Hippocampal formation (tissue), 2 donors: ENCODE data around the gene POP4.

ENCODE experiments used
- DNase-seq, 2 donors: peaks; one replicate each; lab custom pipeline; 2025; lab: John Stamatoyannopoulos, UW

POP4 gene

GRCh38 chr19:29631450-29631849 is 25.4 kb downstream of the POP4 start:
- no peak for DNase-seq

- no peak for DNase-seq
These were observed 27.9 kb downstream of the POP4 start for GRCh38 chr19:29634002-29634401.

GRCh38 chr19:29634423-29635130 is 28.5 kb downstream of the POP4 start:
- DNase-seq, result no peak

GRCh38 chr19:29635963-29636362 is 29.9 kb downstream of the POP4 start:
- DNase-seq, result no peak

- DNase-seq, result no peak
These were observed 30.7 kb downstream of the POP4 start for GRCh38 chr19:29636553-29637360.

- no peak for DNase-seq
These were observed 33.0 kb downstream of the POP4 start for GRCh38 chr19:29639086-29639485.

- DNase-seq, result no peak
These were observed 34.1 kb downstream of the POP4 start for GRCh38 chr19:29640231-29640630.

GRCh38 chr19:29641597-29641996 is 35.5 kb downstream of the POP4 start:
- no peak for DNase-seq

- no peak for DNase-seq
These were observed 37.4 kb downstream of the POP4 start for GRCh38 chr19:29643361-29643935.

GRCh38 chr19:29644210-29644609 is 38.1 kb downstream of the POP4 start:
- no peak for DNase-seq

- no peak for DNase-seq
These were observed 39.4 kb downstream of the POP4 start for GRCh38 chr19:29645491-29645867.

- DNase-seq, result no peak
These were observed 39.8 kb downstream of the POP4 start for GRCh38 chr19:29645911-29646310.

GRCh38 chr19:29650772-29651387 is 44.8 kb downstream of the POP4 start:
- DNase-seq, result no peak

GRCh38 chr19:29651622-29652394 is 45.7 kb downstream of the POP4 start:
- DNase-seq, result no peak

GRCh38 chr19:29653398-29653797 is 47.3 kb downstream of the POP4 start:
- no peak for DNase-seq

GRCh38 chr19:29655648-29656335 is 49.7 kb downstream of the POP4 start:
- no peak for DNase-seq

GRCh38 chr19:29658221-29658991 is 52.3 kb downstream of the POP4 start:
- no peak for DNase-seq

GRCh38 chr19:29660835-29661234 is 54.8 kb downstream of the POP4 start:
- no peak for DNase-seq

- no peak for DNase-seq
These were observed 56.2 kb downstream of the POP4 start for GRCh38 chr19:29662278-29662603.

GRCh38 chr19:29662604-29663404 is 56.7 kb downstream of the POP4 start:
- DNase-seq, result peak in 1 of 2 donors; percentile 21
